HG03025 (cell line): ENCODE measurements around the gene TM7SF3.

ENCODE experiments used
- ATAC-seq: cut with Tn5 transposase; IDR thresholded peaks from one replicate; pipeline ENCODE4 v1.9.1; 2021; ENCODE audit warnings: mild to moderate bottlenecking, moderate library complexity; ENCODE audit not compliant: unreplicated experiment, low FRiP score

The TM7SF3 gene

GRCh38 chr12:26937443-26937862, 76.7 kb downstream of the TM7SF3 start:
- no peak for ATAC-seq

GRCh38 chr12:26936559-26937442, 77.4 kb downstream of the TM7SF3 start:
- no peak for ATAC-seq

GRCh38 chr12:26935636-26936378, 78.4 kb downstream of the TM7SF3 start:
- no peak for ATAC-seq

GRCh38 chr12:26929590-26929989, 84.6 kb downstream of the TM7SF3 start:
- no peak for ATAC-seq

- ATAC-seq = no peak
Observed at GRCh38 chr12:26928661-26929060, 85.5 kb downstream of the TM7SF3 start.
